Adipocyte (in vitro differentiated cells): ENCODE measurements around the gene PDHA2.
"Not testable (repeated sequence)": the region's sequence is repeated elsewhere in the genome, so short reads cannot be mapped to it uniquely, and the experiment has no call there.

Experiments used
- DNase-seq: peaks from one replicate; pipeline ENCODE4 v3.0.0-alpha.2; 2015; ENCODE audit warnings: low read depth
- H3K27me3 ChIP-seq: replicated peaks from 2 replicates; pipeline ENCODE4 v1.7.0; 2013; ENCODE audit warnings: mild to moderate bottlenecking, low read length, moderate library complexity; ENCODE audit not compliant: control insufficient read depth, insufficient read depth
- H3K36me3 ChIP-seq: 2 replicates; pipeline ENCODE4 v1.7.0; 2013; ENCODE audit warnings: low read length, mild to moderate bottlenecking, moderate library complexity; ENCODE audit not compliant: control insufficient read depth, insufficient read depth, severe bottlenecking
- H3K4me1 ChIP-seq: 2 replicates; pipeline ENCODE4 v1.7.0; 2013; ENCODE audit warnings: mild to moderate bottlenecking, low read length, moderate library complexity; ENCODE audit not compliant: control insufficient read depth, insufficient read depth
- H3K4me3 ChIP-seq: 2 replicates; pipeline ENCODE4 v1.7.0; 2013; ENCODE audit warnings: mild to moderate bottlenecking, low read length, moderate library complexity
- H3K9ac ChIP-seq: 2 replicates; pipeline ENCODE4 v1.7.0; 2013; ENCODE audit warnings: mild to moderate bottlenecking, low read length, moderate library complexity
- H3K9me3 ChIP-seq: 2 replicates; pipeline ENCODE4 v1.7.0; 2013; ENCODE audit warnings: mild to moderate bottlenecking, low read length, moderate library complexity; ENCODE audit not compliant: control insufficient read depth

Gene PDHA2

DNA sequence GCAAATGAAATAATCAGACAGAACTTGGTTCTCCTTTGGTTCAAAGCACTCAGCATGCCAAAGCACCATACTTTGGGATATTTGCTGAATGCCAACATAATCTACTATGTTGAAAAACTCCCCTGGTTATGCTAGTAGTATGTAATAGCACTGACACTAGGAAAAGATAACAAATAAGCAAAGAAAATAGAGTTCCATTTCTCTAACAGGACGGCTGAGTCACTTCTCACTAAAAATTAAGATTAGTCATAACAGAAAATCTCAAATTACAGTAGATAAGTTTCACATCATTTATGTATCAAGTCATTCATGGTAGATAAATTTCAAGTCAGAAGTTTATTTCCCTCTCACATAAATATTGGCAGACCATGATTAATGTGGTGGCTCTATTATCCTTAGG lies 17.9 kb downstream of the PDHA2 start:
- Histone ChIP-seq H3K36me3 (no peaks in the 10 kb centered on the region), H3K4me1 (no peaks in the 10 kb centered on the region), H3K4me3 (no peak overlapping the region), H3K9ac (no peak overlapping the region), H3K27me3 (no peaks in the 10 kb centered on the region), H3K9me3 (no peaks in the 10 kb centered on the region)
- DNase-seq, result peak; percentile 25

DNA sequence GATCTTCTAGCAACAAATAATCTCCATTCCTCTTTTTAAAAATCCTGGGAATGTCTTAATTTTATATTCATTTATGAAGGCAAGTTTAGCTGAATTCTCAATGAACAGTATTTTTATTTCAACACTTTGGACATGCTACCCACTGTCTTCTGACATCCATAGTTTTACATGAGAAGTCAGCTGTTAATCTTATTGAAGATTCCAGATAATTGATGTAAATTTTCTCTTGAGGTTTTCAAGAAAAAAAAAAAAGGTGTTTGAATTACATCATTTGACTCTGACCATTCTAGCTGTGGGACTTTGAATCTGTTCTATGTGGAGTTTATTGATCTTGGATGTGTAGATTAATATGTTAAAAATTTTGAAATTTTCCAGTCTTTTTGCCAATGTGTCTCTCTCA lies 28.0 kb downstream of the PDHA2 start:
- Histone ChIP-seq H3K9ac (no peak overlapping the region), H3K27me3 (no peaks in the 10 kb centered on the region), H3K36me3 (no peaks in the 10 kb centered on the region), H3K4me1 (no peaks in the 10 kb centered on the region), H3K4me3 (no peak overlapping the region), H3K9me3 (peaks cover 35% of the 10 kb centered on the region)
- DNase-seq, result peak; percentile 31

- H3K9me3 ChIP-seq, result peaks cover 31% of the 10 kb centered on the region
- not testable (repeated sequence) for H3K36me3 ChIP-seq, DNase-seq, H3K4me3 ChIP-seq, H3K4me1 ChIP-seq, H3K27me3 ChIP-seq, H3K9ac ChIP-seq
Measured at GRCh38 chr4:95869414-95869813, 29.5 kb downstream of the PDHA2 start.

DNA sequence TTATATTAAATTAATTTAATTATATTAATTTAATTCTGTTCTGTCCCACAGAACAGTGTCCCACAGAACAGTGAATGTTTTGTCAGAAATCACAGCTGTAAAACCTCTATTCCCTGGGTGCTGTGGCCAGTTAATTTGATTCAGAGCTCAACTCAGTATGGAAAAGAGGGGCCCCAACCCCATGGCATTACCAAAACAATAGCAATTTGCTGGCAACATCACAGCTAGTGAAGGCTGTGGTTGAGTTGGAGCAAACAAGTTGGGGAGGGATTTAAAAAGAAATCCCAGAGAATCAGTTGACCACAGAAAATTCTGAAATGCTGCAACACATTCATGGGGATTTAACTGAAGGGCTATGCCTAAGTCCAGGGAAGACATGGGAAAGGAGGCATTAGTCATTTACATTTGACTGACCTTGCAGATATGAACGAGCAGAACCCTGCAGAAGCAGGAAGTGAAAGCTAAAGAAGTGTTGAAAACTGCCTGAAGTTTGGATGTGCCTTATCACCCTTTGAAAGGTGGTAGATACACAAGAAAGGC lies 30.1 kb downstream of the PDHA2 start:
- no peak overlapping the region for H3K4me3 ChIP-seq
- H3K4me1 ChIP-seq, result no peaks in the 10 kb centered on the region
- no peaks in the 10 kb centered on the region for H3K36me3 ChIP-seq
- H3K9me3 ChIP-seq, result peaks cover 31% of the 10 kb centered on the region
- DNase-seq, result no peak
- H3K27me3 ChIP-seq, result no peaks in the 10 kb centered on the region
- H3K9ac ChIP-seq, result no peak overlapping the region

GRCh38 chr4:95877636-95878035 lies 37.7 kb downstream of the PDHA2 start:
- Histone ChIP-seq H3K9ac (no peak overlapping the region), H3K36me3 (no peaks in the 10 kb centered on the region), H3K27me3 (no peaks in the 10 kb centered on the region), H3K4me3 (no peak overlapping the region), H3K9me3 (no peaks in the 10 kb centered on the region), H3K4me1 (no peaks in the 10 kb centered on the region)
- no peak for DNase-seq

DNA sequence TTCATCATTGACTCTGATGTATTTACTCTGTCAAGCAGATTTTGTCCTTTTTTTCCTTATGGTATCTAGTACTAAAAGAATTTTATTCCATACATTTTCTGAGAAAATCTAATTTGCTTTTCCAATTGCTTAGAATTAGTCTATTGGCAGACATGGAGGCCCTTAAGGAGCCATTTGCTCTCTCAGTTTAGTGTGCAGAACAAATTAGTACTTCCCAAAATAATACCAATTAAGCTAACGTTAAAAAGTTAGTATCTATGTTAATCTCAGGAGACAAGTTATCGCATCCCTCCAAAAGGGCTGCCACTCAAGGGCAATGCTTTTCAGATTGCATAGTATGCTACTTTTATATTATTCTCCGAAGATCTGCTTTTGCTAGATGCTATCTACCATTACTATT lies 47.7 kb downstream of the PDHA2 start:
- H3K4me3 ChIP-seq, result no peak overlapping the region
- no peaks in the 10 kb centered on the region for H3K4me1 ChIP-seq
- no peak for DNase-seq
- no peaks in the 10 kb centered on the region for H3K36me3 ChIP-seq
- H3K9ac ChIP-seq, result no peak overlapping the region
- no peaks in the 10 kb centered on the region for H3K27me3 ChIP-seq
- H3K9me3 ChIP-seq, result peaks cover 20% of the 10 kb centered on the region

GRCh38 chr4:95889662-95890061 lies 49.8 kb downstream of the PDHA2 start:
- Histone ChIP-seq H3K27me3 (no peaks in the 10 kb centered on the region), H3K9me3 (peaks cover 4% of the 10 kb centered on the region), H3K36me3 (no peaks in the 10 kb centered on the region), H3K9ac (no peak overlapping the region), H3K4me3 (no peak overlapping the region), H3K4me1 (no peaks in the 10 kb centered on the region)
- peak; percentile 14 for DNase-seq
